Lung (tissue), 12 donors: ENCODE measurements around the gene MARK3. TPM values are rescaled to one million over a fixed set of nuclear protein-coding genes. Genes with fewer than 3 reads are reported as not detected.
"Not testable (repeated sequence)": the region's sequence is repeated elsewhere in the genome, so short reads cannot be mapped to it uniquely, and the experiment has no call there.

Experiments
- ATAC-seq: fragments of 200-7000 bp; cut with Tn5 transposase; one replicate; pipeline ENCODE4 v1.9.1; 2020; ENCODE audit warnings: moderate number of reproducible peaks; ENCODE audit not compliant: insufficient read depth, low FRiP score
- DNase-seq, 3 donors: peaks; one replicate each; pipeline ENCODE4 v3.0.0-alpha.2; 2013 to 2017
- H3K27ac ChIP-seq, 2 donors: one replicate each; pipeline ENCODE4 v1.5.1; 2013; ENCODE audit warnings: mild to moderate bottlenecking in 2 of 2, moderate library complexity in 2 of 2, control low read depth in 1 of 2, inconsistent platforms in 1 of 2, low read depth in 1 of 2, low read length in 1 of 2
- H3K27me3 ChIP-seq, 3 donors: one replicate each; pipeline ENCODE4 v1.5.1; 2013; ENCODE audit warnings: low read length in 2 of 3; ENCODE audit not compliant: control insufficient read depth in 3 of 3, insufficient read depth in 3 of 3
- H3K36me3 ChIP-seq, 4 donors: one replicate each; pipeline ENCODE4 v1.5.1; 2013; ENCODE audit warnings: low read length in 4 of 4, mild to moderate bottlenecking in 1 of 4, moderate library complexity in 1 of 4; ENCODE audit not compliant: control insufficient read depth in 4 of 4, insufficient read depth in 4 of 4
- H3K4me1 ChIP-seq, 5 donors: one replicate each; pipeline ENCODE4 v1.5.1; 2013; ENCODE audit warnings: low read length in 5 of 5, mild to moderate bottlenecking in 2 of 5, moderate library complexity in 1 of 5; ENCODE audit not compliant: control insufficient read depth in 5 of 5, insufficient read depth in 5 of 5
- H3K4me3 ChIP-seq: one replicate; pipeline ENCODE4 v1.5.1; 2013; ENCODE audit warnings: mild to moderate bottlenecking, control low read depth, moderate library complexity
- H3K9ac ChIP-seq, 2 donors: one replicate each; pipeline ENCODE4 v1.5.1; 2013; ENCODE audit warnings: low read length in 2 of 2, control low read depth in 1 of 2; ENCODE audit not compliant: insufficient read depth in 1 of 2
- H3K9me3 ChIP-seq, 4 donors: one replicate each; pipeline ENCODE4 v1.5.1; 2013; ENCODE audit warnings: low read length in 3 of 4, mild to moderate bottlenecking in 1 of 4, moderate library complexity in 1 of 4; ENCODE audit not compliant: control insufficient read depth in 4 of 4, insufficient read depth in 3 of 4
- WGBS, 2 donors: extraction: QIAGEN DNeasy Blood & Tissue Kit; methylation state at CpG; one replicate each; pipeline ENCODE4 v1.1.7; 2013; 5-methylcytosine and 5-hydroxymethylcytosine counted together
- polyA plus RNA-seq, 2 donors: library from polyadenylated mRNA; stranded (reverse); fragments of 200-250 nt; gene quantifications; one replicate each; pipeline ENCODE4 v1.2.1, GENCODE V29; 2013
- total RNA-seq, 2 donors: library from RNA; depleted of rRNA in 1 of 2; stranded (reverse); fragments of >200 nt in 1 of 2; gene quantifications; one replicate each; pipeline ENCODE4 v1.2.1, GENCODE V29; 2014 to 2021
- TF ChIP-seq, protein P1 (sequence below): IDR thresholded peaks from 2 replicates; pipeline ENCODE4 v1.5.1; 2012; ENCODE audit warnings: mild to moderate bottlenecking; ENCODE audit errors: control extremely low read depth, extremely low read depth
- donor health status: control.
- donor health status: control.
- donor health status: Bipolar disorder and iron deficiency.
- donor health status: healthy.
- donor health status: DM: yes; HTN: yes; CAD: no.

Gene MARK3
- total and polyA plus RNA-seq, 4 donors: 56.2 to 177 (median 101) TPM

DNA sequence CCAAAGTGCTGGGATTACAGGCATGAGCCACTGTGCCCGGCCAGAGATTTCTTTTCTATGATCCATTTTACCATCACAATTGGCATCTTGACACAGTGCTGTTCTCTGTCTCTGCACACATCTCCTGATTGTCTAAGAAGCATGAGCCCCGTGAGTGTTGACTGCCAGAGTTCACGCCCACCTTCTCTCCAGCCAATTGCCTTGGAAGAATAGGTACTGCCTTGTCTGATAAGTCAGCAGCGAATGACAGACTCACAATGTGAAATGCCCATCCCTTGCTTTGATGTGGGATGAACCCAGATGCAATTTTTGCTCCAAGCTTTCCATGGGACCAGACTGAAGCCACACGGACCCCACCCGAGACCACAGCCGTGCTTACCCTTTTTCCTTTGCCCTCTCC lies 31.9 kb upstream of the MARK3 start:
- Histone ChIP-seq H3K27ac (no peak overlapping the region), H3K9me3 (no peaks in the 10 kb centered on the region), H3K36me3 (no peaks in the 10 kb centered on the region), H3K4me1 (peaks cover 0 to 2% (median 0%) of the 10 kb centered on the region in 5 donors), H3K27me3 (no peaks in the 10 kb centered on the region), H3K9ac (no peak overlapping the region), H3K4me3 (no peak overlapping the region)
- TF ChIP-seq, protein P1, sequence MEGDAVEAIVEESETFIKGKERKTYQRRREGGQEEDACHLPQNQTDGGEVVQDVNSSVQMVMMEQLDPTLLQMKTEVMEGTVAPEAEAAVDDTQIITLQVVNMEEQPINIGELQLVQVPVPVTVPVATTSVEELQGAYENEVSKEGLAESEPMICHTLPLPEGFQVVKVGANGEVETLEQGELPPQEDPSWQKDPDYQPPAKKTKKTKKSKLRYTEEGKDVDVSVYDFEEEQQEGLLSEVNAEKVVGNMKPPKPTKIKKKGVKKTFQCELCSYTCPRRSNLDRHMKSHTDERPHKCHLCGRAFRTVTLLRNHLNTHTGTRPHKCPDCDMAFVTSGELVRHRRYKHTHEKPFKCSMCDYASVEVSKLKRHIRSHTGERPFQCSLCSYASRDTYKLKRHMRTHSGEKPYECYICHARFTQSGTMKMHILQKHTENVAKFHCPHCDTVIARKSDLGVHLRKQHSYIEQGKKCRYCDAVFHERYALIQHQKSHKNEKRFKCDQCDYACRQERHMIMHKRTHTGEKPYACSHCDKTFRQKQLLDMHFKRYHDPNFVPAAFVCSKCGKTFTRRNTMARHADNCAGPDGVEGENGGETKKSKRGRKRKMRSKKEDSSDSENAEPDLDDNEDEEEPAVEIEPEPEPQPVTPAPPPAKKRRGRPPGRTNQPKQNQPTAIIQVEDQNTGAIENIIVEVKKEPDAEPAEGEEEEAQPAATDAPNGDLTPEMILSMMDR: no peak
- DNase-seq (no peak), ATAC-seq (no peak)
- 81 to 89% methylated on average over 7 of the region's 7 CpGs for WGBS, 2 donors

DNA sequence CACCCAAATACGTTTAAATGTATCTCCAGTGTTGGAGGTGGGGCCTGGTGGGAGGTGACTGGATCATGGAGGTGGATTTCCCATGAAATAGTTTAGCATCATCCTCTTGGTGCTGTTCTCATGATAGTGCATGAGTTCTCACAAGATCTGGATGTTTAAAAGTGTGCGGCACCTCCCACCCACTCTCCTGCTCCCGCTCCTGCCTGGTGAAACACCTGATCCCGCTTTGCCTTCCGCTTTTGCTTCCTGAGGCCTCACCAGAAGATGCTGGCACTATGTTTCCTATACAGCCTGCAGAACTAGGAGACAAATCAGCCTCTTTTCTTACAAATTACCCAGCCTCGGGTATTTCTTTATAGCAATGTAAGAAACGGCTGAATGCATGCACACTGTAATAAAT lies 31.1 kb upstream of the MARK3 start:
- TF ChIP-seq, protein P1: no peak
- Histone ChIP-seq H3K4me1 (peaks cover 0 to 2% (median 0%) of the 10 kb centered on the region in 5 donors), H3K9me3 (no peaks in the 10 kb centered on the region), H3K9ac (no peak overlapping the region), H3K4me3 (no peak overlapping the region), H3K27ac (no peak overlapping the region), H3K36me3 (no peaks in the 10 kb centered on the region), H3K27me3 (no peaks in the 10 kb centered on the region)
- ATAC-seq: no peak
- whole genome bisulfite sequencing, 2 donors: 85 to 91% methylated on average over 7 of the region's 7 CpGs
- DNase-seq: no peak

DNA sequence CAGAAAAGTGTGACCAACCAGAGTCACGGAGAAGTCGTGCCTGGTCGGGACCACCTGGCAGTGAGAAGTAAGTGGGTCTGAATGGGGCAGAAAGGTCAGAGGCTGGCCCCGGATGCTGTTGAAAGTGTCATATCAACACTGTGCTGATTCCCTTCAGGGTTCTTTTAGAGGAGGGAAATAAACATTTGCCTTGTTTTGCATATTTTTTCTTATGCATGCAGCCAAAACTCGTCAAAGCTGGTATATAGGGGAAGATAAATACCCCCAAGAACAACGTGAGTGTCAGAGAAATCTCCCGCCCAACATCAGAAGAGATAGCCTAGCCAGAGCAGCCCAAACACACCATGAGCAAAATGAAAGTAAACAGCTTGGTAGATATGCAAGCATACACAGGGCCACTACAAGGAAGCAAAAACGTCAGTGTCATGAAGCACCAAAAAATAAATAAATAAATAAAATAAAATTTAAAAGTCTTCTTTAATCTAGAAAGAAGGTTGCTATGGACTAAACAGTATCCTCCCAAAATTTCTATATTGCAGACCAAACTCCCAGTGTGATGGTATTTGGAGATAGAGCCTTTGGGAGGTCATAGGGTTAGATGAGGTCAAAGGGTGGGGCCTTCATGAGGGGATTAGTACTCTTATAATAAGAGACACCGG lies 29.1 kb upstream of the MARK3 start:
- ATAC-seq (no peak), DNase-seq (peak in 1 of 3 donors; percentile 58)
- H3K9me3 ChIP-seq: no peaks in the 10 kb centered on the region
- H3K27ac ChIP-seq: no peak overlapping the region
- H3K4me1 ChIP-seq: peaks cover 0 to 2% (median 0%) of the 10 kb centered on the region in 5 donors
- TF ChIP-seq, protein P1: no peak
- no peak overlapping the region for H3K4me3 ChIP-seq
- 69 to 72% methylated on average over 9 of the region's 9 CpGs for WGBS, 2 donors
- H3K27me3 ChIP-seq: no peaks in the 10 kb centered on the region
- no peaks in the 10 kb centered on the region for H3K36me3 ChIP-seq
- H3K9ac ChIP-seq: no peak overlapping the region

DNA sequence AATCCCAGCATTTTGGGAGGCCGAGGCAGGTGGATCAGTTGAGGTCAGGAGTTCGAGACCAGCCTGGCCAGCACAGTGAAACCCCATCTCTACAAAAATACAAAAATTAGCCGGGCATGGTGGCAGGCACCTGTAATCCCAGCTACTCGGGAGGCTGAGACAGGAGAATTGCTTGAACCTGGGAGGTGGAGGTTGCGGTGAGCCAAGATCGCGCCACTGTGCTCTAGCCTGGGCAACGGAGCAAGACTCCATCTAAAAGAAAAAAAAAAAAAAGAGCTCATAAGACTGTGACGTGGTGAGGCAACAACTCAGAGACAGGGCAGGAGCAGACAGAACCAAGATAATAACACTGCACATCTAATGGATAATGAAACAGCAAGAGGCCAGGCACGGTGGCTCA lies 27.7 kb upstream of the MARK3 start:
- WGBS, 2 donors: 88 to 97% methylated on average over 10 of the region's 10 CpGs
- H3K9ac ChIP-seq, H3K4me1 ChIP-seq, H3K4me3 ChIP-seq, H3K27ac ChIP-seq, ATAC-seq, H3K36me3 ChIP-seq, H3K9me3 ChIP-seq, DNase-seq, H3K27me3 ChIP-seq: not testable (repeated sequence)
